SU-DHL-6 (cell line): Measurements from ENCODE around the gene C16orf95.

Source experiments
- EZH2phosphoT487 ChIP-seq: fragments of 200-600 bp; sonication (generic), shearing (Covaris generic); conservative IDR thresholded peaks from 2 replicates; pipeline ENCODE4 v1.6.1; 2018; ENCODE audit warnings: mild to moderate bottlenecking, antibody characterized with exemption, low read length, moderate library complexity, mixed read lengths
- TF ChIP-seq, protein P1 (sequence below): fragments of 200-600 bp; sonication (generic); IDR thresholded peaks from one replicate; pipeline ENCODE4 v1.5.1; 2017; ENCODE audit warnings: antibody characterized with exemption, mild to moderate bottlenecking, low read length, moderate library complexity; ENCODE audit not compliant: insufficient read depth, poor library complexity, severe bottlenecking

DNA sequence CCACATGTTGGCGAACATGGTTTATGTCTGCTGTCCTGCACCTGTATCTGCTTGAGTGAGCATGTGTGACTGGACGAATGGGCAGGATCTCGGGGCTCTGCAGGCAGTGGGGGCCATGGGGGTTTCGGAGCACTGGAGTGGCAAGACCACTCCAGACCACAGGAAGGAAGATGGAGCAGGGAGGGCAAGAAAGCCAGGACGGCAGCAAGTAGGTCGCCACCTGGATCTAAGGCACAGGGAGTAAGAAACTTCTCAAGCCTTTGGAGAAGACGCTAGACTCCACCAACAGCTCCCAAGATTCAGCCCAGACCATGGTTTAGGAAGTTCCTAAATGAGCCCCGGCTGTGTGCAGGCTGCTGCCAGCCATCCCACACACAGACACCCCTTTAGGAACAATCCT, 32.8 kb upstream of the C16orf95 start:
- TF ChIP-seq, protein P1, sequence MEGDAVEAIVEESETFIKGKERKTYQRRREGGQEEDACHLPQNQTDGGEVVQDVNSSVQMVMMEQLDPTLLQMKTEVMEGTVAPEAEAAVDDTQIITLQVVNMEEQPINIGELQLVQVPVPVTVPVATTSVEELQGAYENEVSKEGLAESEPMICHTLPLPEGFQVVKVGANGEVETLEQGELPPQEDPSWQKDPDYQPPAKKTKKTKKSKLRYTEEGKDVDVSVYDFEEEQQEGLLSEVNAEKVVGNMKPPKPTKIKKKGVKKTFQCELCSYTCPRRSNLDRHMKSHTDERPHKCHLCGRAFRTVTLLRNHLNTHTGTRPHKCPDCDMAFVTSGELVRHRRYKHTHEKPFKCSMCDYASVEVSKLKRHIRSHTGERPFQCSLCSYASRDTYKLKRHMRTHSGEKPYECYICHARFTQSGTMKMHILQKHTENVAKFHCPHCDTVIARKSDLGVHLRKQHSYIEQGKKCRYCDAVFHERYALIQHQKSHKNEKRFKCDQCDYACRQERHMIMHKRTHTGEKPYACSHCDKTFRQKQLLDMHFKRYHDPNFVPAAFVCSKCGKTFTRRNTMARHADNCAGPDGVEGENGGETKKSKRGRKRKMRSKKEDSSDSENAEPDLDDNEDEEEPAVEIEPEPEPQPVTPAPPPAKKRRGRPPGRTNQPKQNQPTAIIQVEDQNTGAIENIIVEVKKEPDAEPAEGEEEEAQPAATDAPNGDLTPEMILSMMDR = no peak
- TF ChIP-seq EZH2phosphoT487 = no peak
